ENCODE results near the gene FBXO42.
"Not testable (repeated sequence)": the region's sequence is repeated elsewhere in the genome, so short reads cannot be mapped to it uniquely, and the experiment has no call there.

Gene FBXO42

GRCh38 chr1:16371725-16372124, 19.4 kb upstream of the FBXO42 start:
- no peak for DNase-seq

DNA sequence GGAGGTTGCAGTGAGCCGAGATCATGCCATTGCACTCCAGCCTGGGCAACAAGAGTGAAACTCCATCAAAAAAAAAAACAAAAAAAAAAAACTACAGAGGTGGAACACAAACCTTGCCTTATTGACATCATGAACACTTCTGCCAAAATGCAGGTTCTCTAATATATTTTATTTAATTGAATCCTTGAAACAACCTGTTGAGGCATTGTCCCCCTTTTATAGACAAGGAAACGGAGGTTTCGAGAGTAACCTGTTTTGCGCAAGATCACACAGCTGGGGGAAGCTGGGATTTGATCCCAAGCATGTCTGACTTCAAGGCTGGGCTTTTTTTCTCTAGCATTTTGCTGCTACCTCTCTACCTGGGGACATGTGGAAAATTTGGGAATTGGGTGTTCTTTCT, 17.5 kb upstream of the FBXO42 start:
- DNase-seq: no peak

DNA sequence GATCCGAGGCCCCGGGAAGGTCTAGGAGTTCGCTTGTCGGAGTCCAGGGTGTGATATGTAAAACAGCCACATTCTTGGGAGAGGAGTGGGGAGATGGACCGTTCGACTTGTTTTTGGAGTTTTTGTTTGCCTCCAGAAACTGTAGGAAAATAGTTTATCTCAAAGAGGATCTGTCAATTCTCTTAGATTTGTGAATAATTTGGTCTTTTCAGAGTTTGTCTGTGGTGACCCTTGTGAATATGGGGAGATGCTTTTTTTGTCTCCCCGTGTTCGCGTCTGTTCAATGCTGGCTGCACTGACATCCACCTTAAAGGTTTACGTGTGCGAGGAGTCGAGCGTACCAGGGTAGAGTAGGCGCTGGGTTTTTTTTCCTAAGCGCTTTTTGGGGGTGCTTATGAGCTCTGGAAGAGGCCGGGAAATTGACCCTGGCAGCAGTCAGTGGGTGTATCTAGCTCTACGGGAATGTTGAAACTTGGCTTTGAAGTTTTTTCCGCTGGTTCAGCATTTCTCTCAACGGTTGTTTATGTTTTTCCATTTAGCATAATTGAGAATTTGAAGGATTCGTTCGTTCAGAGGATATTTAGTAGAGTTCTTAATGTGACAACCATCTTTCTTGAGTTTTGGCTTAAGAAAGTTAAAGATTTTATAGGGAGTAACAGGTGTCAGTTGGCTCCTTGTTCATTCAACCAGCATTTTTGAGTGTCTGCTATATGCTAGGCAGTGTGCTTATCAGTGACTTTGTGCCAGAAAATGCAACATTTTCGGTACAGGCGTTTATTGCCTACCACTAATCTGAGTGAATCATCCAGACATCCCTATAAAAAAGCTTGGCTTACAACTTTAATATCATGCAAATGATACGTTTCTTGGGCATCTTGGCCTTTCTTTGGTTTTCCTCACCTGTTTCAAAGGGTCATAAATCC, 15.9 kb upstream of the FBXO42 start:
- DNase-seq: peak in 1 of 3 experiments; percentile 44

- peak; percentile 69 to 96 (median 93) for DNase-seq
Measured at GRCh38 chr1:16367258-16367967, 15.1 kb upstream of the FBXO42 start.

GRCh38 chr1:16366722-16367257, 14.5 kb upstream of the FBXO42 start, which contains the start of gene SZRD1:
SZRD1 (plus strand) TSS chr1:16367242; CDS start chr1:16367258, 16 bp downstream.
- DNase-seq: peak; percentile 98 to 100 (median 99)

GRCh38 chr1:16365146-16365498, 12.8 kb upstream of the FBXO42 start:
- not testable (repeated sequence) for DNase-seq

DNA sequence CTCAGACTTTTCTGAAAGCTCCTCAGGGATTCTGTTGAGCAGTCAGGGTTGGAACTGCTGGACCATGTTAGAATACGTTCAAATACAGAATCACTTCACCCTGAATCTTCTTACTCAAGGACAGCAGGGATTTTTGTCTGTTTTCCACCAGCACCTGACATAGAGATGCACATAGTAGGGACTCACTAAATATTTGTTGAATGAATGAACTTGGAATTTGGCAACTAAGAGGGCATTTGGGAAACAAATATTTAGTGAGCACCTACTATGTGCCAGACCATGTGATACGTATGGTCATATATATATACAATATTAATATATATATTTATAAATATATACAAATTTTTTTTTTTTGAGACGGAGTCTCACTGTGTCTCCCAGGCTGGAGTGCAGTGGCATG, 4.6 kb upstream of the FBXO42 start:
- DNase-seq: no peak

- DNase-seq: no peak
Measured at GRCh38 chr1:16354619-16355018, 2.3 kb upstream of the FBXO42 start.

GRCh38 chr1:16352842-16353535, 709 bp upstream of the FBXO42 start:
- DNase-seq: peak in 1 of 3 experiments; percentile 30

GRCh38 chr1:16351456-16351993, 755 bp downstream of the FBXO42 start:
- peak; percentile 16 to 61 (median 59) for DNase-seq

DNA sequence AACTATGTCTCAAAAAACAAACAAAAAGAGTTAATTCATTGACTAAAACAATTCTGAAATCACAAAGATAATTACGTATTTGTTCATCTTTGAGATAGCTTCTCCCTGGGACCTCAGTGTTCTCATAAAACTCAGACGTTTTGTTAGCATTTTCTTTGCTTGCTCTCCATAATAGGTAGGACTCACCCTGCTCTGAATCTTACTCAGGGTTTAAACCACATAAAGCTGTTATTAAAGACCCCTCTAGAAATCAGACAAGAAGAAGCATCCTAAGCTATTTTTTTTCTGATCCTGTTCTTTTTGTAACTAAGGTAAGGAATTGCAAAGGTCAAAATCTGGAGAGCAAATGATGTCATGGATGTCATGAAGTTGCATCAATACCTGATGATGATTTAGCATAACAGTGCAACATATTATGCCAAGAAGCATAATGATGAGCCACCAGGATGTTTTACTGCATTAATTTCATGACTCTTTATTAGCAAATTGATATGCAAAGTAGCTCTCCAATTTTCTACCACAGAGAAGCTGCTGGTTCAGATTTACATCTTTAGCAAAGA, 2.4 kb downstream of the FBXO42 start:
- no peak for DNase-seq

- DNase-seq: no peak
Measured at GRCh38 chr1:16348414-16349182, 3.7 kb downstream of the FBXO42 start.

DNA sequence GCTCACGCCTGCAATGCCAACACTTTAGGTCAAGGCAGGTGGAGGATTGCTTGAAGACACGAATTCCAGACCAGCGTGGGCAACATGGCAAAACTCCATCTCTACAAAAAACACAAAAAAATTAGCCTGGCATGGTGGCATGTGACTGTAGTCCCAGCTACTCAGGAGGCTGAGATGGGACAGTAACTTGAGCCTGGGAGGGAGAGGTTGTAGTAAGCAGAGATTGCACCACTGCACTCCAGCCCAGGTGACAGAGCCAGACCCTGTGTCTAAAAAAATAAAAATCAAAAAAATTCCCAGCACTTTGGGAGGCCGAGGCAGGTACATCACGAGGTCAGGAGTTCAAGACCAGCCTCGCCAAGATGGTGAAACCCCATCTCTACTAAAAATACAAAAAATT, 9.0 kb downstream of the FBXO42 start:
- not testable (repeated sequence) for DNase-seq

DNA sequence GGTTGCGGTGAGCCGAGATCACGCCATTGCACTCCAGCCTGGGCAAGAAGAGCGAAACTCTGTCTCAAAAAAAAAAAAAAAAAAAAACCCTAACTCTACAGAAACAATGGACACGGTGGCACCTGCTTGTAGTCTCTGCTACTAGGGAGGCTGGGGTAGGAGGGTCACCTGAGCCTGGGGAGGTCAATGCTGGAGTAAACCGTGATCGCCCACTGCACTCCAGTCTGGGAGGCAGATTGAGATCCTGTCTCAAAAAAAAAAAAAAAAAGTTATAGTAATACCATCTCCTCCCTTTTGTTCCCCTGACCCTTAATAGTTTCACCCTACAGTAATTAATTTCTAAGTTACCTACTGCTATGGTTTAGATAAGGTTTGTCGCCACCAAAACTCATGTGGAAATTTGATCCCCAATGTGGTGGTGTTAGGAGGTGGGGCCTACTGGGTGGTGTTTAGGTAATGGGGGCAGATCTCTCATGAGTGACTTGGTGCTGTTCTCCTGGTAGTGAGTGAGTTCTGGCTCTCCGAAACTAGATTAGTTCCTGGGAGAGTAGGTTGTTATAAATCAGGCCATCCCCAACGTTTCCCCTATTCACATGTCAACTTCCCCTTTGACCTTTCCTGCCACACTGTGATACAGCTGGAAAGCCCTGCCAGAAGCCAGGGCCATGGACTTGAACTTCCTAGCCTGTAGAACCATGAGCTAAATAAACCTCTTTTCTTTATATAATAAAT, 9.8 kb downstream of the FBXO42 start:
- DNase-seq: no peak

GRCh38 chr1:16340673-16341072, 11.6 kb downstream of the FBXO42 start:
- no peak for DNase-seq

DNA sequence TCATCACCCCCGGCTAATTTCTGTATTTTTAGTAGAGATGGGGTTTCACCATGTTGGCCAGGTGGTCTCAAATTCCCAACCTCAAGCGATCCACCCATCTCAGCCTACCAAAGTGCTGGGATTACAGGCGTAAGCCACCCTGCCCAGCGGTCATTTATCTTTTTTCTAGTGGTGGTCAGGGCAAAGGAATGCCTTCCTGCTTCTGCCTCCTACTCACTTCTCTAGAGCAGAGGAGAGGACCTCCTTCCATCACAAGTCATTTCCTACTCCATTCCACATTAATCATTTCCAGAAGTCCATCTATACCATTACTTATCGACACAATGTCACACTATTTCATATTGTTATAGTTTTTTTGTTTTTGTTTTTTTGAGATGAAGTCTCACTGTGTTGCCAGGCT, 13.3 kb downstream of the FBXO42 start:
- DNase-seq: no peak

DNA sequence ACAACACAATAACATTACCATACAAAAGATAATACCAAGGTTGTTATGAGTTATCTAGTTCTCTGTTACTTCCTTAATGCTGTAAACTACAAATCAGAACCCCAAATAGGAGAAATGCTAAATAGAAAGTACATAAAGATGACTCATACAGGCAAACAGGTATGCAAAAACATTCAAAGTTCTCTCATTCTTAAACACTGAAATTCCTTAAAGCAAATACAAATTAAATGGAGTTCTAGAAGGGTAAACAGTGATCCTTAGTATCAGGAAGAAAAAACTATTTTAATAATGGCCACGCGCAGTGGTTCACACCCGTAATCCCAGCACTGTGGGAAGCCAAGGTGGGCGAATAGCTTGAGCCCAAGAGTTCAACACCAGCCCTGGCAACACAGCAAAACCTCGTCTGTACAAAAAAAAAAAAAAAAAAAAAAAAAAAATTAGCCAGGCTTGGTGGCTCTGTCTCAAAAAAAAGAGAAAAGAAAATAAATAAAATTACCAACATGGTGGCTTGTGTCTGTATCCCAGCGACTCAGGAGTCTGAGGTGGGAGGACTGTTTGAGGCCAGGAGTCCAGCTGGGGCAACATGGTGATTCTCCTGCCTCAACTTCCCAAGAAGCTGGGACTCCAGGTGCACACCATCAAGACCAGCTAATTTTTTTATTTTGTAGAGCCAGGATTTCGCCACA, 17.5 kb downstream of the FBXO42 start:
- DNase-seq: no peak

- peak in 1 of 3 experiments; percentile 71 for DNase-seq
Measured at GRCh38 chr1:16326833-16327404, 25.4 kb downstream of the FBXO42 start.

GRCh38 chr1:16324456-16324890, 27.8 kb downstream of the FBXO42 start:
- peak in 1 of 3 experiments; percentile 17 for DNase-seq

Data from NCI-H1417 (cell line).